ENCODE results near the gene PCDHGB7. TPM values are rescaled to one million over a fixed set of nuclear protein-coding genes. Genes with fewer than 3 reads are reported as not detected.

Gene PCDHGB7
- total RNA-seq, 2 experiments from 2014 or later: not detected

Other genes starting within 250 kb of the PCDHGB7 start
- not detected for gene PCDHB7, start 245.0 kb upstream of the PCDHGB7 start, total RNA-seq
- gene PCDHB8, start 239.9 kb upstream of the PCDHGB7 start, total RNA-seq: not detected
- not detected for gene PCDHB16, start 235.3 kb upstream of the PCDHGB7 start, total RNA-seq
- gene PCDHB9, start 230.5 kb upstream of the PCDHGB7 start, total RNA-seq: not detected
- not detected for gene PCDHB10, start 225.3 kb upstream of the PCDHGB7 start, total RNA-seq
- not detected for gene PCDHB11, start 218.1 kb upstream of the PCDHGB7 start, total RNA-seq
- gene PCDHB12, start 209.0 kb upstream of the PCDHGB7 start, total RNA-seq: not detected
- gene PCDHB13, start 203.8 kb upstream of the PCDHGB7 start, total RNA-seq: not detected
- gene PCDHB14, start 194.3 kb upstream of the PCDHGB7 start, total RNA-seq: not detected
- gene PCDHB15, start 172.3 kb upstream of the PCDHGB7 start, total RNA-seq: not detected
- gene SLC25A2, start 113.6 kb upstream of the PCDHGB7 start, total RNA-seq: 1 to 10 TPM in 1 of 2 experiments, under 1 TPM in 1; 0.56 to 1.1 TPM
- gene TAF7, start 96.9 kb upstream of the PCDHGB7 start, total RNA-seq: 10 to 100 TPM; 57.3 to 64.6 TPM
- not detected for gene PCDHGA1, start 87.2 kb upstream of the PCDHGB7 start, total RNA-seq
- gene PCDHGA2, start 78.9 kb upstream of the PCDHGB7 start, total RNA-seq: not detected
- under 1 TPM in 1 of 2 experiments, not detected in 1; 0.15 TPM for gene PCDHGA3, start 73.8 kb upstream of the PCDHGB7 start, total RNA-seq
- gene PCDHGB1, start 67.6 kb upstream of the PCDHGB7 start, total RNA-seq: not detected
- gene PCDHGA4, start 62.7 kb upstream of the PCDHGB7 start, total RNA-seq: under 1 TPM in 1 of 2 experiments, not detected in 1; 0.20 TPM
- under 1 TPM; 0.12 to 0.67 TPM for gene PCDHGB2, start 57.7 kb upstream of the PCDHGB7 start, total RNA-seq
- under 1 TPM; 0.09 to 0.12 TPM for gene PCDHGA5, start 53.5 kb upstream of the PCDHGB7 start, total RNA-seq
- under 1 TPM; 0.09 to 0.41 TPM for gene PCDHGB3, start 47.4 kb upstream of the PCDHGB7 start, total RNA-seq
- gene PCDHGA6, start 43.8 kb upstream of the PCDHGB7 start, total RNA-seq: under 1 TPM; 0.16 to 0.20 TPM
- under 1 TPM in 1 of 2 experiments, not detected in 1; 0.07 TPM for gene PCDHGA7, start 34.9 kb upstream of the PCDHGB7 start, total RNA-seq
- gene PCDHGB4, start 30.0 kb upstream of the PCDHGB7 start, total RNA-seq: under 1 TPM; 0.07 to 0.09 TPM
- gene PCDHGA8, start 25.0 kb upstream of the PCDHGB7 start, total RNA-seq: not detected
- not detected for gene PCDHGB5, start 19.7 kb upstream of the PCDHGB7 start, total RNA-seq
- gene PCDHGA9, start 14.9 kb upstream of the PCDHGB7 start, total RNA-seq: not detected
- not detected for gene PCDHGB6, start 9.7 kb upstream of the PCDHGB7 start, total RNA-seq
- gene PCDHGA10, start 4.7 kb upstream of the PCDHGB7 start, total RNA-seq: not detected
- gene PCDHGA11, start 3.4 kb downstream of the PCDHGB7 start, total RNA-seq: not detected
- gene PCDHGA12, start 12.8 kb downstream of the PCDHGB7 start, total RNA-seq: under 1 TPM in 1 of 2 experiments, not detected in 1; 0.07 TPM
- gene PCDHGC3, start 58.3 kb downstream of the PCDHGB7 start, total RNA-seq: not detected
- gene PCDHGC4, start 67.4 kb downstream of the PCDHGB7 start, total RNA-seq: not detected
- not detected for gene PCDHGC5, start 71.4 kb downstream of the PCDHGB7 start, total RNA-seq
- 100 to 1,000 TPM; 284 to 295 TPM for gene DIAPH1, start 201.3 kb downstream of the PCDHGB7 start, total RNA-seq
- 10 to 100 TPM; 87.1 to 90.0 TPM for gene HDAC3, start 219.2 kb downstream of the PCDHGB7 start, total RNA-seq
- 10 to 100 TPM; 28.0 to 35.8 TPM for gene RELL2, start 219.3 kb downstream of the PCDHGB7 start, total RNA-seq
- gene FCHSD1, start 233.7 kb downstream of the PCDHGB7 start, total RNA-seq: 10 to 100 TPM; 46.5 to 64.1 TPM

All from activated CD8-positive, alpha-beta memory T cell treated with anti-CD3 and anti-CD28 coated beads, Interleukin-2, amount 10 ng/mL, durations not matched to agents 7 days and 5 days (primary cell).